Glomerular visceral epithelial cell (primary cell): ENCODE measurements around the gene BICD1.
"Not testable (repeated sequence)": the region's sequence is repeated elsewhere in the genome, so short reads cannot be mapped to it uniquely, and the experiment has no call there.

Experiments
- DNase-seq: peaks from one replicate; pipeline ENCODE4 v3.0.0-alpha.2; 2016; ENCODE audit errors: extremely low spot score

The BICD1 gene

DNA sequence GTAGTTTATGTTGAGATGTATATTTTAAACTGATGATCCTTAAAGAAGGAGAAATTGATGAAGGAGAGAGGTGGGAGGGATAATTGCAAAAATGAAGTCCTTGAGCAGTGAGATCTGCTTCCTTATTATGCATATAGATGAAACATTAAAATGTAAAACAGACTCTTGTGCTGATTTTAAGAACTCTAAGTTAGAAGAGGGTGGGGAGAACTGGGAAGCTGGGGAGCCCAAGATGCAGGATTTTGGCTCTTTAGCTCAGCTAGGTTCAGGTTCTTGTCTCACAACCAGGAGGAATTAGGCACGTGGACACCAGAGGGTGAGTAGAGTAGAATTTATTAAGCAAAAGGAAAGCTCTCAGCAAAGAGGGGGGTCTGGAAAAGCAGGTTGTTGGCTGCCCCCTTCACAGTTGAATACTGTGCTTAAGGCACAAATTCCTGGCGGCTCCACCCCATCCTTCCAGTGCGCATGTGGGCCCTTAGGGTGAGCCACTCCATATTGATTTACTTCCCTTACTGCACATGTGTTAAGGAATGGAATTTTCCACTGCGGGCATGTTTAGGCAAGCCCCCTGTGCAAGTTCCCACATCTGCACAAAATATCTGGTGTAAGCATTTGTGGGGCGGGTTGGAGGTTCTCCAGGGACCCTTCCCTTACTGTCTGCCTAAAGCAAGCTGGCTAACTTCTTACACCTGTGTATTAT, 141.9 kb downstream of the BICD1 start:
- no peak for DNase-seq

DNA sequence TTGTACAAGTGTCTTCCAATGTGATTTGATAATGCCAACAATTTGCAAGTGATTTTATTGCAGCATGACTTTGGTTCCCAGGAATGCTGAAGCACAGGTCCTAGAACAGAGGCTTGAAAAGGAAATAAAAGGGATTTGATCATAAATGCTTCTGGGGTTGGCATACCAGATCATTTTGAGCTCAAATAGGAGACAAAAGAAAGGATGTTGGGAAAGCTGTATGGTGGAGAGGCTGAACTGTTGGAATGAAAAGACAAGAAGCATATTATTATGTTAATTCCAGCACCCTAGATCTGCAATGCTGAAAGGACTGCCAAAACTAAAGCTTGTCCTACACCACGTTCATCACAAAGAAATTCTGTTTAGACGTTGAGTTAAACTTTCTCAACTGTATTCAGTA, 143.1 kb downstream of the BICD1 start:
- no peak for DNase-seq

GRCh38 chr12:32252199-32253073, 145.8 kb downstream of the BICD1 start:
- DNase-seq: no peak

DNA sequence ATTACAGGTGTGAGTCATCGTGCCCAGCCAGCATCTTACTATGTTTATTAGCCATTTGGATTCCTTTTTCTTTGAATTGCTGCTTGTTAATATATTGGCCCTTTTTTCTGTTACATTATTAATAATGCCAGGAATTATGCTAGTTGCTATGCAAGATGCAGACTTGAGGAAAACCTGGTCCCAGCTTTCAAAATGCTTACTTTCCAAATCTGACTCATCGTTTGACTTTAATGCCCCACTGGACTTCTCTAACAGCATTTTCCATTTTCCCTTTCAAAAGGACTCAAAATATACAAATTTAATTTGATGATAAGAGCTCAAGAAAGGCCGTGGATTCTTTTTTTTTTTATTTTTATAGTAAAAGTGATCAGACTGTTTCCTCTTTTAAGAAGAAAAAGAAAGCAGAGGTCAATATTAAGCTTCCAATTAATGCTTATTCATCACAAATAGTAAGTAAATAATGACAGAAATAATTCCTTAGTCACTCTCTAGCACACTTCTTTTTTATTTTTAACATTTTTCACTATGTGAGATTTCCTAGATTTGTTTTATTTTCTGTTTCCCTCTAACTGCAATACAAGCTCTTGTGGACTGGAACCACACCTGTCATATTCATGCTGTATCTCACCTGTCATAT, 146.6 kb downstream of the BICD1 start:
- no peak for DNase-seq

GRCh38 chr12:32254260-32254956, 147.8 kb downstream of the BICD1 start:
- DNase-seq: no peak

DNA sequence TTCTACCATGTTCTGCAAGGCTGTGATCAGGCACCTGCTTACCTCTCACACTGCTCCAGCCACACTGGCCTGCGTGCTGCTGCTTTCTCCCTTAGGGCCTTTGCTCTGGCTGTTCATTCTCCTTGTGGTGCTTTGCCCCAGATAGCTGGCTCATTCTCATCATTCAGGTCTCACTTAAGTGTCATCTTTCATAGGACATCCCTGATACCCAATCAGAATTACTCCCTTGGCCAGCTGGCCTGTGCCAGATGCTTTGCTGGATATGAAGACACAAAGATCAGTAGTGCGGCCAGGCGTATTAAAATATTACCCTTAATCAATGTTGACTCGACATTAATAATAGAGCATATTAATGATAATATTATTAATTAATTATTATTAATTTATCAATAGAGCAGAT, 148.9 kb downstream of the BICD1 start:
- DNase-seq: no peak

- no peak for DNase-seq
Measured at GRCh38 chr12:32257695-32258496, 151.2 kb downstream of the BICD1 start.

DNA sequence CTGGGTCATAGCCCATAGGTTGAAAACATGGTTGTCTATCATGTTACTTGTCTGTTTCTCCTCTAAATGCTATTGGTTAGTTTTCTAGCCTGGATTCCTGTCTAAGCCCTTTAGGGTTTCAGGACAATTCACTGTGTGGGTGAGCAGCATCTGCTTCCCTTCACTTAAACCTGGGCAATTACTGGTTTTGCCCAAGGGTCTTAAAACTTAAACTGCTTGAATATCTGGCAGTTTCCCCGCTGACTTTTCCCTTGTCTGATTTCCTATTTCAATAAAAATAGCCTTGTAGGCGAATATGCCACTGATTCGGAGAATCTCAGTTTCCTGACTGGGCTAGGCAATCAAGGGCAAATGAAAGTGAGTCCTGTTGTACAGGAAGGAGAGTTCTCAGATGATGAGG, 154.0 kb downstream of the BICD1 start:
- DNase-seq: no peak

DNA sequence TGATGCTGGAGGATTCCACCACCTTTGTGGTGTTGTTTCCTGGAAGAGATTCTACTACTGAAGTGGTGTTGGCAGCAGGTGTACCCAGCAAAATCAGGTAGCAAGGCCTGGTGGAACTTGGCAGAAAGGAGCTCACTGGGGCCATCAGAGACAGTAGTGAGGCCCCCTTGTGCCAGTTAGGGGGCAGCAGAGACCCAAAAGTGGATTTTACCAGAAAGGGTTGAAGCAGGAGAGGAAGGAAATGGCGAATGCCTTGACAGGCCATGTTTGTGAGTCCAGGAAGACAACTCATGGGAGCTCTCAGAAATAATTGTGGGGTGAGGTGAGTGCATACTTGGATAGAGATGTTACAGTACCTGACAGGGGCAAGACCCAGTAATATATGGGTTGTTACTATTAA, 155.0 kb downstream of the BICD1 start:
- no peak for DNase-seq

- no peak for DNase-seq
Measured at GRCh38 chr12:32264961-32265360, 158.3 kb downstream of the BICD1 start.

DNA sequence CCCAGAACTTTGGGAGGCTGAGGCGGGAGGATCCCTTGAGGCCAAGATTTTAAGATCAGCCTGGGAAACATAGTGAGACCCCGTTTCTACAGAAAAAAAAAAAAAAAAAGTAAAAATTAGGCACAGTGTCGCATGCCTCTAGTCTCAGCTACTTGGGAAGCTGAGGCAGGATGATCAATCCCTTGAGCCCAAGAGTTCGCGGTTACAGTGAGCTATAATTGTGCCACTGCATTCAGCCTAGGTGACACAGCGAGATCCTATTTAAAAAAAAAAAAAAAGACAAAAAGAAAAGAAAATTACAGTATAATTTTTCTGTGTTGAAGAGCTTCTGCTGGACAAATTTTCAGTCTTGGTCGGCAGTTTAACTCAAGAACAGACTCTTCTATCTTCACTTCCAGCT, 158.8 kb downstream of the BICD1 start:
- no peak for DNase-seq

GRCh38 chr12:32265951-32266350, 159.3 kb downstream of the BICD1 start:
- no peak for DNase-seq

- DNase-seq: peak; percentile 47
Measured at GRCh38 chr12:32266756-32267155, 160.1 kb downstream of the BICD1 start.

DNA sequence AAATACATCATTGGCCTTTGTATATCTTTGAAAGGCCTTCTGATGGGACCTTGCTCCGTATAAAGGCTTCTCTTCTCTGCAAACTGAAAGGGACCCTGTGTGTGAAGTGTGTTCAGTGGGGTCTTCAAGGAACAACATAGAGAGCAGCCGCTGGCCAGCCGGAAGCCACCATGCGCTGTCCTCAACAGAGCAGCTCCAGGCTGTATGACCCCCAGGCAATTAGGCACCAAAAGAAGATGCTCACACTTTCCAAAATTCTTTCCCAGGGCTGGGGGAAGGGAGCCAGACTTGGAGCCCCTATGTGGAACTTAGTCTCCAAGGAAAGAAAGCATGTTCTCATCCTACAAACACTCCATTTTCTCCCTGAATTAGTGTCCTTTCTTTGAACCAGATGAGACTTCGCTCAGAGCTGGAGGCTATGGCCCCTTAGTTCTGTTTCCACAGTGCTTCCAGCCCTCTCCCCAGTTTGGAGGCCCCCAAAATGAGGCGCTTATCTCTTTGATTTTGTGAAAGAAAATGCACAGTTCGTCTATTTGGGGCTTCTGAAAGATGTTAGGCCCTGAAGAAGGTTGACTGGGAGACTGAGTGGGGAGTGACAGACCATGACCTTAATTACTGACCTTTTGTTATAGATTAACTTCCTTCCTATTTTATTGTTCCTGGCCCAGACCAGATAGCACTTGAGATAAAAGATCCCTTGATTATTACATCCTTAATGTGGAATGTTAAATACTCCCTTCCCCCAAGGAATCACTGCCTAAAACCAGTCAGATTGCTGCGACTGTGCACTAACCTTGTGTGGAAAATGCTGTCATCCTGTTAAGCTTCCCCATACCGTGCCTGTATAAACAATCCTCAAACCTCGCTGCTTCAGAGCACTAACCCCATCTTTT, 164.4 kb downstream of the BICD1 start:
- DNase-seq: peak; percentile 84

DNA sequence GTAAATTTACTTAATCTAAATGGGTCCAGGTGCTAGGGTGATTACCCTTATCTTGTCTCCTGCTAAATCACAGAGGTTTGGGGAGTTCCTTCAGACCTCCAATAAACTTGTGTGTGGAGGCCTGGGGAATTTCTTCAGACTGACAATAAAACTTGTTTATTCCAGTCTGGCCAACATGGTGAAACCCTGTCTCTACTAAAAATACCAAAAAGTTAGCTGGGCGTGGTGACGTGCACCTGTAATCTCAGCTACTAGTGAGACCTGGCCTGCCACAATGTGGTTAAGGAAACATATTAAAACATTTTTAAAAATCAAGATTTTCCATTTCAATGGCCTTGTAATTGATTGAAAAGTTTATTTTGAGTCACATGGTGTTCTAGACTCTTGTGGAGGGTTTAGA, 165.8 kb downstream of the BICD1 start:
- DNase-seq: peak; percentile 36

DNA sequence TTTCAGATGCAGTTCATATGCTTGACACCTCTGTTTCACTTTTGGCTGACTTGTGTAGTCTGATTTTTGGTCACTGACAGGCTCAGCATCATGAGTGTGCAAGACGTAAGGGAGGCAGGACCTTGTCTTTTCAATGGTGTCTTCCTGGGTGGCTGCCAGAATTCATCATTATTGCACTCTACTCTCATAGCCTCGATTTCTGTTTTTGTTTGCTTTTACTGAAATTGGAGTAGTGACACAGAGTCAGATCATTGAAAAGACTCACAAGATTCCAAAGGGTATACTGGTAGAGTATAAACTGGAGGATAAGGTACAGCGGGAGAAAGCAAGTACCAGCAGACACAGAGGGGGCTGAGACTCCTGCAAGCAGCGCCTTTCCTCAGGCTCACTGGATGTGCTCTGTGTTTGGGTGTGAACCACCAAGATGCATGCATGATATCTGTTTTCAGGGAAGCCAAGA, 166.4 kb downstream of the BICD1 start:
- DNase-seq: no peak

DNA sequence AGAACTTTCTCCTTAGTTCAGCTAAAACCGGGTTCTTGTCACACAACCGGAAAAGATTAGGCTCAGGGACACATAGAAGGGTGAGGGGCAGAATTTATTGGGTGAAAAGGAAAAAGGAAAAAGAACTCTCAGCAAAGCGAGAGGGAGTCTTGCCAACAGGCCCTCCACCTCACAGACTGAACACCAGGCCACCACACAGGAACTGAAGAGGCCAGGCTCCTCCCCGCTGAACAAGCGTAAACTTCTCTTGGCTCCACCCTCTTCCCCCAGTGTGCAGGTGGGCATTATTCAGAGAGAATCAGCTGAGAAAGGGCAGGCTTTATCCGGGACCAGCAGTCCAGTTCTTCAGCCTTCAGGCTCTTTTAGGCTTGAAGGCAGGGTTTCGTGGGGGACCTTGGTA, 167.1 kb downstream of the BICD1 start:
- no peak for DNase-seq

GRCh38 chr12:32274665-32275064, 168.0 kb downstream of the BICD1 start:
- DNase-seq: no peak

DNA sequence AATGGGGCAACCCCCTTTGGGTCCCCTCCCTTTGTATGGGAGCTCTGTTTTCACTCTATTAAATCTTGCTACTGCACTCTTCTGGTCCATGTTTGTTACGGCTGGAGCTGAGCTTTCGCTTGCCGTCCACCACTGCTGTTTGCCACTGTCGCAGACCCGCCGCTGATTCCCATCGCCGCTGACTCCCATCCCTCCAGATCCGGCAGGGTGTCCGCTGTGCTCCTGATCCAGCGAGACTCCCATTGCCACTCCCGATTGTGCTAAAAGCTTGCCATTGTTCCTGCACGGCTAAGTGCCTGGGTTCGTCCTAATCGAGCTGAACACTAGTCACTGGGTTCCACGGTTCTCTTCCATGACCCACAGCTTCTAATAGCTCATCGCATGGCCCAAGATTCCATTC, 168.9 kb downstream of the BICD1 start:
- DNase-seq: not testable (repeated sequence)

DNA sequence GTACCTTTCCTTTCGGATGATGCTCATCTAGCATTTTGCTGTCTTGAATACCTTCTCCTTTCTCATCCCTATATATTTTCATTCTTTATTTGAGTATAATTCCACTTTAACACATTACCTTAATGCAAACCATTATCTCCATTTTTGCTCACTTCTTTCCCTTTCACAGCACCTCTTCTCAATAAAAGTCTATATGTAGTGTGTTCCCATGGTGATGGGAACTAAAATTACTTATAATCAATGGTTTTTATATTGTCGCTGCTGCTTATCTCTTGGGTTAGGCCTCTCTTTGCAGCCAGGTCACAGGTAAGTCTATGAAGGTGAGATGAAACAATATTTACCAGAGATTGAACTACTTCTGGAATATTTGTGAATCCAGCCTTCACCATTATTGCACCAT, 171.1 kb downstream of the BICD1 start:
- DNase-seq: no peak
